DOHH2 (cell line): ENCODE data around the gene C12orf57.

ENCODE experiments used
- H3F3A ChIP-seq: fragments of 200-600 bp; sonication (generic), shearing (Covaris generic); 2 replicates; pipeline ENCODE4 v1.6.0; 2016; ENCODE audit warnings: antibody characterized with exemption, mild to moderate bottlenecking; ENCODE audit not compliant: control insufficient read depth, insufficient read depth
- H3K27ac ChIP-seq: fragments of 200-600 bp; sonication (generic); 2 replicates; pipeline ENCODE4 v1.5.1; 2014; ENCODE audit warnings: low read depth, mild to moderate bottlenecking, low read length, moderate library complexity
- H3K27me3 ChIP-seq: fragments of 200-600 bp; sonication (generic); 2 replicates; pipeline ENCODE4 v1.6.1; 2014; ENCODE audit warnings: mild to moderate bottlenecking, low read length, mixed read lengths; ENCODE audit not compliant: control insufficient read depth
- H3K36me3 ChIP-seq: fragments of 200-600 bp; sonication (generic); 2 replicates; pipeline ENCODE4 v1.6.1; 2014; ENCODE audit warnings: mild to moderate bottlenecking, low read length, moderate library complexity, mixed read lengths; ENCODE audit not compliant: control insufficient read depth
- H3K4me1 ChIP-seq: fragments of 200-600 bp; sonication (generic); 2 replicates; pipeline ENCODE4 v1.6.1; 2014; ENCODE audit warnings: mild to moderate bottlenecking, low read length, mixed read lengths; ENCODE audit not compliant: control insufficient read depth
- H3K4me2 ChIP-seq: fragments of 200-600 bp; sonication (generic); 2 replicates; pipeline ENCODE4 v1.6.0; 2014; ENCODE audit warnings: mild to moderate bottlenecking, low read length, moderate library complexity
- H3K4me3 ChIP-seq: fragments of 200-600 bp; sonication (generic); 2 replicates; pipeline ENCODE4 v1.5.1; 2014; ENCODE audit warnings: mild to moderate bottlenecking, low read length, mixed read lengths
- H3K79me2 ChIP-seq: fragments of 200-600 bp; sonication (generic); 2 replicates; pipeline ENCODE4 v1.6.1; 2014; ENCODE audit warnings: mild to moderate bottlenecking, low read length, mixed read lengths; ENCODE audit not compliant: control insufficient read depth
- H3K9me2 ChIP-seq: fragments of 200-600 bp; sonication (generic); replicated peaks from 2 replicates; pipeline ENCODE4 v1.6.1; 2014; ENCODE audit warnings: mild to moderate bottlenecking, low read length, mixed read lengths; ENCODE audit not compliant: control insufficient read depth
- H3K9me3 ChIP-seq: fragments of 200-600 bp; sonication (generic); 2 replicates; pipeline ENCODE4 v1.6.1; 2014; ENCODE audit warnings: antibody characterized with exemption, low read length, mixed read lengths; ENCODE audit not compliant: control insufficient read depth, insufficient read depth
- H4K20me1 ChIP-seq: fragments of 200-600 bp; sonication (generic); 2 replicates; pipeline ENCODE4 v1.6.0; 2014; ENCODE audit warnings: low read depth, mild to moderate bottlenecking, antibody characterized with exemption, low read length, moderate library complexity; ENCODE audit not compliant: control insufficient read depth, insufficient read depth
- EZH2phosphoT487 ChIP-seq: fragments of 200-600 bp; sonication (generic); IDR thresholded peaks from 2 replicates; pipeline ENCODE4 v1.6.1; 2017; ENCODE audit warnings: borderline replicate concordance, mild to moderate bottlenecking, antibody characterized with exemption, low read length, moderate library complexity, mixed read lengths
- TF ChIP-seq, protein P1 (sequence below): fragments of 200-600 bp; sonication (generic); IDR thresholded peaks from one replicate; pipeline ENCODE4 v1.5.1; 2014; ENCODE audit warnings: antibody characterized with exemption, mild to moderate bottlenecking, low read depth, low read length; ENCODE audit not compliant: poor library complexity, severe bottlenecking

C12orf57 gene

DNA sequence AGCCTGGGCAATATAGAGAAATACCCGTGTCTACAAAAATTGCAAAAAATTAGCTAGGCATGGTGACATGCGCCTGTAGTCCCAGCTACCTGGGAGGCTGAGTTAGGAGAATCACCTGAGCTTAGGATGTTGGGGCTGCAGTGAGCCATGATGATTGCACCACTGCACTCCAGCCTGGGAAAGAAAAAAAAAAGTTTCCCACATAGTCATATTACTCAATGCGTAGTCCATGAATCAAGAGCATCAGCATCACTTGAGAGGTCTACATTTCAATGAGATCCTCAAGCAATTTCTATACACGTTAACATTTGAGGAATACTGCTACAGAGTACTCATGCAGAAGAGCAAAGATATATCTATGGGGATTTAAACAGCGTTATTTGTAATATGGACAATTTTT lies 44.4 kb upstream of the C12orf57 start:
- Histone ChIP-seq H4K20me1 (no peaks in the 10 kb centered on the region), H3K4me2 (no peak overlapping the region), H3K4me1 (peaks cover 9% of the 10 kb centered on the region), H3K36me3 (no peaks in the 10 kb centered on the region), H3F3A (no peaks in the 10 kb centered on the region), H3K4me3 (no peak overlapping the region), H3K9me3 (no peaks in the 10 kb centered on the region), H3K27ac (no peak overlapping the region), H3K27me3 (no peaks in the 10 kb centered on the region), H3K79me2 (no peaks in the 10 kb centered on the region), H3K9me2 (no peaks in the 10 kb centered on the region)
- no peak for TF ChIP-seq EZH2phosphoT487
- TF ChIP-seq, protein P1, sequence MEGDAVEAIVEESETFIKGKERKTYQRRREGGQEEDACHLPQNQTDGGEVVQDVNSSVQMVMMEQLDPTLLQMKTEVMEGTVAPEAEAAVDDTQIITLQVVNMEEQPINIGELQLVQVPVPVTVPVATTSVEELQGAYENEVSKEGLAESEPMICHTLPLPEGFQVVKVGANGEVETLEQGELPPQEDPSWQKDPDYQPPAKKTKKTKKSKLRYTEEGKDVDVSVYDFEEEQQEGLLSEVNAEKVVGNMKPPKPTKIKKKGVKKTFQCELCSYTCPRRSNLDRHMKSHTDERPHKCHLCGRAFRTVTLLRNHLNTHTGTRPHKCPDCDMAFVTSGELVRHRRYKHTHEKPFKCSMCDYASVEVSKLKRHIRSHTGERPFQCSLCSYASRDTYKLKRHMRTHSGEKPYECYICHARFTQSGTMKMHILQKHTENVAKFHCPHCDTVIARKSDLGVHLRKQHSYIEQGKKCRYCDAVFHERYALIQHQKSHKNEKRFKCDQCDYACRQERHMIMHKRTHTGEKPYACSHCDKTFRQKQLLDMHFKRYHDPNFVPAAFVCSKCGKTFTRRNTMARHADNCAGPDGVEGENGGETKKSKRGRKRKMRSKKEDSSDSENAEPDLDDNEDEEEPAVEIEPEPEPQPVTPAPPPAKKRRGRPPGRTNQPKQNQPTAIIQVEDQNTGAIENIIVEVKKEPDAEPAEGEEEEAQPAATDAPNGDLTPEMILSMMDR: no peak

DNA sequence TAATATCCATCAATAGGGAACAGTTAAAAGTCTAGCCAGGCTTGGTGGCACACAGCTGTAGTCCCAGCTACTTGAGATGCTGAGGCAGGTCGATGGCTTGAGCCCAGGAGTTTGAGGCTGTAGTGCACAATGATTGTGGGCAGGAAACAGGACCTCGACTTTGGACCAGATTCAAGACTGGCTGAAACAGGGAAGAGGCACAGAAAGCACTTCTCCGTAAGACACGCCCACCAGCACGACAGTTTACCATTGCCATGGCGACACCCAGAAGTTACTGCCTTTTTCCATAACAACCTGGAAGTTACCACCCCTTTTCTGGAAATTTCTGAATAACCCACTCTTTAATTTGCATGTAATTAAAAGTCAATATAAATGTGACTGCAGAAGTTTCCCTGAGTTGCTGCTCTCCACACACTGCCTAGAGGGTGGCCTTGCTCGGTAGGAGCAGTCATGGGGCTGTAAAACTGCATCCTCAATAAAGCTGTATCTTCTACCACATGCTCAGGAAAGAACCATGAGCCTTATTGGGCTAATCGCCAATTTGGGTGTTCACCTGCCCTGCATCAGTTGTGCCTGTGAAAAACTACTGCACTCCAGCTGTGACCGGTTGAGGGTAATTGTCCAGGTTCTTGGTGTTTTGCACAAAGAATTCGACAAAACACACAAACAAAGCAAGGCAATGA lies 43.8 kb upstream of the C12orf57 start:
- Histone ChIP-seq H3K27me3 (no peaks in the 10 kb centered on the region), H3K27ac (no peak overlapping the region), H3K4me1 (peaks cover 12% of the 10 kb centered on the region), H3K9me2 (no peaks in the 10 kb centered on the region), H3K4me2 (no peak overlapping the region), H3F3A (no peaks in the 10 kb centered on the region), H4K20me1 (no peaks in the 10 kb centered on the region), H3K4me3 (no peak overlapping the region), H3K9me3 (no peaks in the 10 kb centered on the region), H3K79me2 (no peaks in the 10 kb centered on the region), H3K36me3 (no peaks in the 10 kb centered on the region)
- TF ChIP-seq, protein P1: no peak
- TF ChIP-seq EZH2phosphoT487: no peak

DNA sequence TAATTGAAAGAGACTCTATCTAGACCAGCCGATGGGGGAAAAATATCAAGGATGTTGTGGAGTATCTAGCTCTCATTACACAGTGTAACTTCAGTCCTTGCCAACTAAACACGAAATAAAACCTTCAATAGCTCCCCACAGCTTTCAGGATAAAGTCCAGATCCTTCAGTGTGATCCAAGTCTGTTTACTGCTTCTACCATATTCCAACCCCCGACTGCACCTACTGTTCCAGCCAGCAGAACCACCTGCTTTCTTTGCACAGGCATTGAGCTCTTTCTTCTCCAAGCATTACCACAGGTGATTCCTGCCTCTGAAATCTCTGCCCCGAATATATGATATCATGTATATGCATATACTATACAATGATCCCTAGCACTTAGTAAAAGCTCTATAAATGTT lies 41.4 kb upstream of the C12orf57 start:
- Histone ChIP-seq H3K79me2 (no peaks in the 10 kb centered on the region), H3F3A (no peaks in the 10 kb centered on the region), H3K27me3 (no peaks in the 10 kb centered on the region), H3K4me3 (no peak overlapping the region), H3K36me3 (no peaks in the 10 kb centered on the region), H3K9me3 (no peaks in the 10 kb centered on the region), H3K4me2 (no peak overlapping the region), H3K9me2 (no peaks in the 10 kb centered on the region), H3K27ac (no peak overlapping the region), H4K20me1 (no peaks in the 10 kb centered on the region), H3K4me1 (peaks cover 19% of the 10 kb centered on the region)
- TF ChIP-seq, protein P1: no peak
- no peak for TF ChIP-seq EZH2phosphoT487
